H9 (cell line): ENCODE measurements around the gene ACKR3. TPM values are rescaled to one million over a fixed set of nuclear protein-coding genes. Genes with fewer than 3 reads are reported as not detected.

ENCODE experiments used
- DNase-seq: peaks from one replicate; pipeline ENCODE4 v3.0.0-alpha.2; 2017
- H2AFZ ChIP-seq: one replicate; pipeline ENCODE4 v1.6.1; 2013; ENCODE audit warnings: mild to moderate bottlenecking, low read length, control low read depth, moderate library complexity
- H2AK5ac ChIP-seq: 2 replicates; pipeline ENCODE4 v1.6.1; 2013; ENCODE audit warnings: low read length, control low read depth, mixed read lengths; ENCODE audit not compliant: insufficient read length
- H2BK120ac ChIP-seq: one replicate; pipeline ENCODE4 v1.6.1; 2013; ENCODE audit warnings: low read depth, mild to moderate bottlenecking, low read length, control low read depth, inconsistent platforms; ENCODE audit not compliant: poor library complexity, severe bottlenecking
- H2BK12ac ChIP-seq: 2 replicates; pipeline ENCODE4 v1.6.1; 2013; ENCODE audit warnings: low read length, control low read depth, mixed read lengths, low read depth; ENCODE audit not compliant: insufficient read length
- H2BK15ac ChIP-seq: 2 replicates; pipeline ENCODE4 v1.6.1; 2013; ENCODE audit warnings: low read depth, low read length, control low read depth
- H2BK20ac ChIP-seq: one replicate; pipeline ENCODE4 v1.6.1; 2013; ENCODE audit warnings: low read depth, mild to moderate bottlenecking, low read length, control low read depth, inconsistent platforms; ENCODE audit not compliant: poor library complexity, severe bottlenecking
- H2BK5ac ChIP-seq: 2 replicates; pipeline ENCODE4 v1.6.1; 2013; ENCODE audit warnings: low read length, control low read depth, mixed read lengths; ENCODE audit not compliant: insufficient read length
- H3K14ac ChIP-seq: 2 replicates; pipeline ENCODE4 v1.6.1; 2013; ENCODE audit warnings: low read length, control low read depth; ENCODE audit not compliant: insufficient read depth
- H3K18ac ChIP-seq: 2 replicates; pipeline ENCODE4 v1.6.1; 2013; ENCODE audit warnings: low read depth, mild to moderate bottlenecking, mixed read lengths, low read length, control low read depth; ENCODE audit not compliant: insufficient read length
- H3K23ac ChIP-seq: 2 replicates; pipeline ENCODE4 v1.6.1; 2013; ENCODE audit warnings: low read length, control low read depth, mixed read lengths, low read depth; ENCODE audit not compliant: insufficient read length
- H3K23me2 ChIP-seq: 2 replicates; pipeline ENCODE4 v1.6.1; 2013; ENCODE audit warnings: low read depth, mild to moderate bottlenecking, mixed read lengths, low read length, control low read depth; ENCODE audit not compliant: insufficient read length, poor library complexity, severe bottlenecking
- H3K27ac ChIP-seq: 2 replicates; pipeline ENCODE4 v1.5.1; 2013; ENCODE audit warnings: low read length, control low read depth, mixed read lengths, low read depth; ENCODE audit not compliant: insufficient read length
- H3K27me3 ChIP-seq: 2 replicates; pipeline ENCODE4 v1.6.1; 2013; ENCODE audit warnings: low read length, control low read depth, inconsistent platforms; ENCODE audit not compliant: insufficient read depth
- H3K4ac ChIP-seq: 2 replicates; pipeline ENCODE4 v1.6.1; 2013; ENCODE audit warnings: low read depth, mild to moderate bottlenecking, control low read depth, inconsistent platforms, low read length, moderate library complexity
- H3K4me1 ChIP-seq: 2 replicates; pipeline ENCODE4 v1.6.1; 2013; ENCODE audit warnings: low read length, control low read depth, inconsistent platforms; ENCODE audit not compliant: insufficient read depth
- H3K4me2 ChIP-seq: 2 replicates; pipeline ENCODE4 v1.6.1; 2013; ENCODE audit warnings: low read length, control low read depth, mixed read lengths; ENCODE audit not compliant: insufficient read length, insufficient read depth
- H3K56ac ChIP-seq: 2 replicates; pipeline ENCODE4 v1.6.1; 2013; ENCODE audit warnings: low read depth, mild to moderate bottlenecking, mixed read lengths, low read length, control low read depth; ENCODE audit not compliant: insufficient read length
- H3K79me1 ChIP-seq: 2 replicates; pipeline ENCODE4 v1.6.1; 2013; ENCODE audit warnings: low read depth, mild to moderate bottlenecking, moderate library complexity, low read length, control low read depth, inconsistent platforms; ENCODE audit not compliant: insufficient read depth, poor library complexity, severe bottlenecking
- H3K79me2 ChIP-seq: 2 replicates; pipeline ENCODE4 v1.6.1; 2013; ENCODE audit warnings: low read length, control low read depth, inconsistent platforms; ENCODE audit not compliant: insufficient read depth
- H3K9ac ChIP-seq: 2 replicates; pipeline ENCODE4 v1.6.1; 2013; ENCODE audit warnings: low read length, control low read depth, mixed read lengths; ENCODE audit not compliant: insufficient read length; ENCODE audit errors: extremely low read depth
- H3K9me3 ChIP-seq: one replicate; pipeline ENCODE4 v1.6.1; 2013; ENCODE audit warnings: low read depth, low read length, inconsistent platforms; ENCODE audit not compliant: control insufficient read depth
- H3T11ph ChIP-seq: one replicate; pipeline ENCODE4 v1.6.1; 2013; ENCODE audit warnings: mild to moderate bottlenecking, low read length, control low read depth, inconsistent platforms
- H4K20me1 ChIP-seq: one replicate; pipeline ENCODE4 v1.6.1; 2013; ENCODE audit not compliant: control insufficient read depth, insufficient read length, insufficient read depth
- H4K5ac ChIP-seq: 2 replicates; pipeline ENCODE4 v1.6.1; 2013; ENCODE audit warnings: low read depth, mild to moderate bottlenecking, mixed read lengths, low read length, control low read depth; ENCODE audit not compliant: insufficient read length
- H4K8ac ChIP-seq: replicated peaks from 2 replicates; pipeline ENCODE4 v1.6.1; 2013; ENCODE audit warnings: low read length, control low read depth, mixed read lengths, low read depth; ENCODE audit not compliant: insufficient read length
- H4K91ac ChIP-seq: 2 replicates; pipeline ENCODE4 v1.6.1; 2013; ENCODE audit warnings: low read depth, mild to moderate bottlenecking, moderate library complexity, mixed read lengths, low read length, control low read depth; ENCODE audit not compliant: insufficient read length
- H3K27ac Mint-ChIP-seq, 3 experiments: 2 replicates in 2 of 3; 3 replicates in 1 of 3; pipeline ENCODE4 v1.8.0; 2020 to 2021; ENCODE audit warnings: mixed read lengths in 3 of 3, mild to moderate bottlenecking in 1 of 3, moderate library complexity in 1 of 3
- H3K27me3 Mint-ChIP-seq: 2 replicates; pipeline ENCODE4 v1.8.0; 2021; ENCODE audit warnings: low read depth, mild to moderate bottlenecking, moderate library complexity, mixed read lengths
- H3K36me3 Mint-ChIP-seq, 3 experiments: 2 replicates in 2 of 3; 3 replicates in 1 of 3; pipeline ENCODE4 v1.8.0; 2020 to 2021; ENCODE audit warnings: low read depth in 3 of 3, mixed read lengths in 3 of 3; ENCODE audit not compliant: insufficient read depth in 1 of 3
- H3K4me1 Mint-ChIP-seq, 2 experiments: 2 replicates each; pipeline ENCODE4 v1.8.0; 2020; ENCODE audit warnings: mixed read lengths in 2 of 2
- H3K4me3 Mint-ChIP-seq, 2 experiments: 2 replicates in 1 of 2; 3 replicates in 1 of 2; pipeline ENCODE4 v1.8.0; 2020 to 2021; ENCODE audit warnings: mild to moderate bottlenecking in 2 of 2, mixed read lengths in 2 of 2, moderate library complexity in 1 of 2
- H3K9me3 Mint-ChIP-seq, 2 experiments: 2 replicates in 1 of 2; 3 replicates in 1 of 2; pipeline ENCODE4 v1.8.0; 2020; ENCODE audit warnings: mild to moderate bottlenecking in 2 of 2, mixed read lengths in 2 of 2, moderate library complexity in 1 of 2
- WGBS: extraction: QIAGEN DNeasy Blood & Tissue Kit; methylation state at CpG from one replicate; pipeline ENCODE4 v1.1.7; 2013; ENCODE audit warnings: missing lambda C conversion rate, low lambda C conversion rate, mixed read lengths; ENCODE audit not compliant: insufficient read length; ENCODE audit errors: extremely low coverage; 5-methylcytosine and 5-hydroxymethylcytosine counted together
- total RNA-seq: library from RNA; stranded (reverse); gene quantifications from 2 replicates; pipeline ENCODE4 v1.2.1, GENCODE V29; 2021
- TF ChIP-seq, protein P1 (sequence below): fragments of 200-600 bp; sonication (generic); conservative IDR thresholded peaks from 3 replicates; pipeline ENCODE4 v1.8.0; 2021; ENCODE audit warnings: antibody characterized with exemption, mild to moderate bottlenecking

ACKR3 gene
- total RNA-seq, 1 experiment from 2014 or later, result 0.44 TPM

DNA sequence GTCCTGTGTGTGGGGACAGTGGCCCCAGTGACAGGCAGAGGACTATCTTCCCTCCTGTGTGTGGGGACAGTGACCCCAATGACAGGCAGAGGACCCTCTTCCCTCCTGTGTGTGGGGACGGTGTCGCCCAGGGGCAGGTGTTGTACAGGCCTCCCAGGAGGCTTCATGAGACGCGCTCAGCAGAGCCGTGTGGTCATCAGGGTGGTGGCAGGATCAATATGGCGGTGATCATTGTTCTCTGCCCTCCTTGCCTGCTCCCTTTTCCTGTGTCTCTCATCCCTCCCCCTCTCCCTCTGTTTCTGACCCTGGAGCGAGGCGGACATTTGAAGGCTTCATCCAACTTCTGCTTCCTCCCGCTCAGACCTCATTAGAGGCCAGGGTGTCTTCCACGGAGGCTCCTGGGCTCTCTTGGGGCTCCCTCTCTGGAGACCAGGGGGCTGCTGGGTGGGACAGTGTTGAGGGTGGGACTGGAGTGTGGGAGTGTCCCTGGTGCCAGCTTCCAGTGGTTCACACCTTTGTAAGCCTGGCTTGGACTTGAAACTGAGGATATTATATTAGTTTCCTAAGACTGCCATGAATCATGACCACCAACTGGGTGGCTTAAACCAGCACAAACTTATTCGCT, 59.5 kb downstream of the ACKR3 start:
- H3K9ac ChIP-seq, result no peak overlapping the region
- no peak overlapping the region for H2BK20ac ChIP-seq
- H3K56ac ChIP-seq, result no peak overlapping the region
- no peak overlapping the region for H4K8ac ChIP-seq
- H2BK5ac ChIP-seq, result no peak overlapping the region
- no peak overlapping the region for H3K4me3 Mint-ChIP-seq
- peaks cover 8% of the 10 kb centered on the region for H3K27me3 Mint-ChIP-seq
- H3K9me3 ChIP-seq, result no peaks in the 10 kb centered on the region
- no peak overlapping the region for H3K23ac ChIP-seq
- WGBS, result no CpG with 5 or more reads among the region's 11 CpGs
- no peak overlapping the region for H4K5ac ChIP-seq
- no peak for DNase-seq
- H3K14ac ChIP-seq, result no peak overlapping the region
- H3K27ac Mint-ChIP-seq, result no peak overlapping the region
- H3K27ac ChIP-seq, result no peak overlapping the region
- no peak overlapping the region for H3K4me2 ChIP-seq
- no peak overlapping the region for H2BK120ac ChIP-seq
- no peak overlapping the region for H3K4ac ChIP-seq
- no peak overlapping the region for H2BK12ac ChIP-seq
- peaks cover 0 to 3% of the 10 kb centered on the region in 2 experiments; a peak in 1 of 5 replicates for H3K9me3 Mint-ChIP-seq
- no peak overlapping the region for H2AFZ ChIP-seq
- no peaks in the 10 kb centered on the region for H3K27me3 ChIP-seq
- no peak overlapping the region for H3T11ph ChIP-seq
- TF ChIP-seq, protein P1, sequence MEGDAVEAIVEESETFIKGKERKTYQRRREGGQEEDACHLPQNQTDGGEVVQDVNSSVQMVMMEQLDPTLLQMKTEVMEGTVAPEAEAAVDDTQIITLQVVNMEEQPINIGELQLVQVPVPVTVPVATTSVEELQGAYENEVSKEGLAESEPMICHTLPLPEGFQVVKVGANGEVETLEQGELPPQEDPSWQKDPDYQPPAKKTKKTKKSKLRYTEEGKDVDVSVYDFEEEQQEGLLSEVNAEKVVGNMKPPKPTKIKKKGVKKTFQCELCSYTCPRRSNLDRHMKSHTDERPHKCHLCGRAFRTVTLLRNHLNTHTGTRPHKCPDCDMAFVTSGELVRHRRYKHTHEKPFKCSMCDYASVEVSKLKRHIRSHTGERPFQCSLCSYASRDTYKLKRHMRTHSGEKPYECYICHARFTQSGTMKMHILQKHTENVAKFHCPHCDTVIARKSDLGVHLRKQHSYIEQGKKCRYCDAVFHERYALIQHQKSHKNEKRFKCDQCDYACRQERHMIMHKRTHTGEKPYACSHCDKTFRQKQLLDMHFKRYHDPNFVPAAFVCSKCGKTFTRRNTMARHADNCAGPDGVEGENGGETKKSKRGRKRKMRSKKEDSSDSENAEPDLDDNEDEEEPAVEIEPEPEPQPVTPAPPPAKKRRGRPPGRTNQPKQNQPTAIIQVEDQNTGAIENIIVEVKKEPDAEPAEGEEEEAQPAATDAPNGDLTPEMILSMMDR, result no peak
- H3K79me2 ChIP-seq, result no peaks in the 10 kb centered on the region
- no peaks in the 10 kb centered on the region for H3K23me2 ChIP-seq
- no peak overlapping the region for H2AK5ac ChIP-seq
- no peak overlapping the region for H3K18ac ChIP-seq
- H3K4me1 ChIP-seq, result no peaks in the 10 kb centered on the region
- no peak overlapping the region for H2BK15ac ChIP-seq
- no peaks in the 10 kb centered on the region for H3K79me1 ChIP-seq
- H4K91ac ChIP-seq, result no peak overlapping the region
- no peaks in the 10 kb centered on the region for H4K20me1 ChIP-seq
- no peaks in the 10 kb centered on the region for H3K4me1 Mint-ChIP-seq
- no peaks in the 10 kb centered on the region; a peak in 1 of 7 replicates for H3K36me3 Mint-ChIP-seq
